ENCODE data around the gene CD1E.

- TF ChIP-seq, protein P1, sequence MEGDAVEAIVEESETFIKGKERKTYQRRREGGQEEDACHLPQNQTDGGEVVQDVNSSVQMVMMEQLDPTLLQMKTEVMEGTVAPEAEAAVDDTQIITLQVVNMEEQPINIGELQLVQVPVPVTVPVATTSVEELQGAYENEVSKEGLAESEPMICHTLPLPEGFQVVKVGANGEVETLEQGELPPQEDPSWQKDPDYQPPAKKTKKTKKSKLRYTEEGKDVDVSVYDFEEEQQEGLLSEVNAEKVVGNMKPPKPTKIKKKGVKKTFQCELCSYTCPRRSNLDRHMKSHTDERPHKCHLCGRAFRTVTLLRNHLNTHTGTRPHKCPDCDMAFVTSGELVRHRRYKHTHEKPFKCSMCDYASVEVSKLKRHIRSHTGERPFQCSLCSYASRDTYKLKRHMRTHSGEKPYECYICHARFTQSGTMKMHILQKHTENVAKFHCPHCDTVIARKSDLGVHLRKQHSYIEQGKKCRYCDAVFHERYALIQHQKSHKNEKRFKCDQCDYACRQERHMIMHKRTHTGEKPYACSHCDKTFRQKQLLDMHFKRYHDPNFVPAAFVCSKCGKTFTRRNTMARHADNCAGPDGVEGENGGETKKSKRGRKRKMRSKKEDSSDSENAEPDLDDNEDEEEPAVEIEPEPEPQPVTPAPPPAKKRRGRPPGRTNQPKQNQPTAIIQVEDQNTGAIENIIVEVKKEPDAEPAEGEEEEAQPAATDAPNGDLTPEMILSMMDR (IDR thresholded peaks at IDR 0.05; ENCODE audit: low read depth, low read length), result no peak
- TF ChIP-seq, protein P2, sequence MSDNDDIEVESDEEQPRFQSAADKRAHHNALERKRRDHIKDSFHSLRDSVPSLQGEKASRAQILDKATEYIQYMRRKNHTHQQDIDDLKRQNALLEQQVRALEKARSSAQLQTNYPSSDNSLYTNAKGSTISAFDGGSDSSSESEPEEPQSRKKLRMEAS (IDR thresholded peaks at IDR 0.05; ENCODE audit: low read depth, low read length), result no peak
These were observed 45.3 kb downstream of the CD1E start, which contains the start of gene OR10T2 for GRCh38 chr1:158398818-158399514.

Data from NB4 (cell line).